G401.6 (cell line): Measurements from ENCODE around the gene TMTC1.

Experiments used
- FAIRE-seq: peaks from 2 replicates; lab custom pipeline; 2012; peaks lifted over from hg19 to GRCh38; lab: Jason Lieb, UNC

TMTC1 gene

DNA sequence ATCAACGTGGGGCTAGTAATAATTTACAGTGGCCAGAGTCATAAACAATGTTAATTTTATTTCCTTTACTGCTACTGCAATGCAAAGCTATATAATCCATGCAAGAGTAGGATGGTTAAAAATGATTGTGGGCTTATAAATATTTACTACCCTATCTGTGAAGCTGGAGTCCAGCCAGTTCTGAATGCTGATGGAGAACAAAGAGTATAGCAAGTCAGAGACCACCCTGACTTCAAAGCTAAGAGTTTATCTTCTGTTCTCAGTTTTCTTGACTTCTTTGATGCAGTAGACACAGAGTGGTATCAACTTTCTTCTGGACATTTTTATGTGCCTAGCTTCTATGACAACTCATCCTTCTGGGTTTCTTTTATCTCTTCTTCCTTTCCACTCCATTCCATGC is 252.3 kb downstream of the TMTC1 start:
- FAIRE-seq = no peak

- no peak for FAIRE-seq
Measured at GRCh38 chr12:29530436-29530835, 253.3 kb downstream of the TMTC1 start.

GRCh38 chr12:29528161-29528560 is 255.6 kb downstream of the TMTC1 start:
- no peak for FAIRE-seq

GRCh38 chr12:29521951-29522350 is 261.8 kb downstream of the TMTC1 start:
- no peak for FAIRE-seq

DNA sequence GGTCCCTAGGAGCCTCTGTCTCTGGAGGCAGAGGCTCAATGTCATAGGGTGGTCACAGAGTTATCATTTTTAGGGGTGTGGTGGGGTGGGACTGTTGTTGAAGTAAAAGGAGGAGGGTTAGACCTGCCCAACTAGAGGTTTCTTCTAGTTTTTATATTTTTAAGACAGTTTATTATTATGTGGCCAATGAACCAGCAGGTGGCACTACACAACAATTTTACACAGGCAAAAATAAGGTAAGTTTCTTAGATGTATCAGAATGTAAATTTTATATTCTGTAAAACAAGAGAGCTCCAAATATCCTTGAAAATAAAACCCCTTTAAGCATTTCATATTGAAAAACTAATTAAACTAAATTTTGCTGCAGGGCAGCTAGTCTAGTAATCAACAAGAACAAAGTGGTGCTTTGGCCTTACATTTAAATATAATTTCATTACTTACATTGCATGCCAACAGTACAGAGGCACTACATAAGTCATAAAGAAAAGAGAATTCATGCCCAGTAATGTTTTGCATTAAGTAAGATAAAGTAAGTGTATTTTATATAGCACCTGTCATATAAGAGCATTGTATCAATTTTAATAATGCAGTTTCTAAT is 264.1 kb downstream of the TMTC1 start:
- FAIRE-seq = peak; percentile 93

GRCh38 chr12:29518407-29518806 is 265.3 kb downstream of the TMTC1 start:
- FAIRE-seq = no peak

GRCh38 chr12:29517264-29517663 is 266.5 kb downstream of the TMTC1 start:
- no peak for FAIRE-seq

- no peak for FAIRE-seq
Measured at GRCh38 chr12:29516431-29516875, 267.3 kb downstream of the TMTC1 start.

- no peak for FAIRE-seq
Measured at GRCh38 chr12:29510591-29511185, 273.1 kb downstream of the TMTC1 start.

DNA sequence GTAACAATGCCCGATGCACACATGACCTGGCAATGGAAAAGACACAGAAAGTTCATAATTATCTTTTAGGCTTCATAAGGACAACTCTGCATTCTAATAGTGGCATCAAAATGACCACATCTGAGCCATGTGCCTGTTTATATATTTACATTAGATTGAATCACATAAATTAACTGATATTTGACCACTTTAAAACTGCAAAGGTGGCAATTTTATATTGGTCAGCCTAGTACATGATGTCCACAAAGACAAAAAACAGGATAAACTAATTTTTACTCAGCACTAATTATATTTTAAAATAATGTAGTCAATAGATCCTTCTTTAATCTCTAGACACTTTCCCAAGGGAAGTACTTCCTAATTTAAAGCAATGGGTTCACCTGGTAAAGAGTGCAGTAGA is 274.2 kb downstream of the TMTC1 start:
- no peak for FAIRE-seq

- no peak for FAIRE-seq
Measured at GRCh38 chr12:29508949-29509348, 274.8 kb downstream of the TMTC1 start.

DNA sequence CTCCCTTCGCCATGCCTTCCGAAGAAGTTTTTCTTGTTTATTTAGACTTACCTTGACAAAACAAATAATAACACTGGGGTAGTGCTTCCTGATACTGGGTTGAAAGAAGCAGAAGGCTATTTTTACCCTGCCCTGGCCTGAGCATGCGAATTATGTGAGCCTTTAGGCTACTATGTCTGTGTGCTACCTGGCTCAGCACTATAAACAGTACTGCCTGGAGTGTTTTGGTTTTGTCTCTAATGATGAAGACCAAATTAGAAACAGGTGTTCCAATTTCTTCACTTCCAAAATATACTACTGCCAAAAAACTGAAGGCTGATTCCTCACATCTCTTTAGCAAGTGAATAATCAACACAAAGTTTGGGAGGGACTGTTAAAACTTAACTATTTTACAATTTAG is 278.6 kb downstream of the TMTC1 start:
- FAIRE-seq = no peak

- FAIRE-seq = no peak
Measured at GRCh38 chr12:29503283-29503682, 280.5 kb downstream of the TMTC1 start.

DNA sequence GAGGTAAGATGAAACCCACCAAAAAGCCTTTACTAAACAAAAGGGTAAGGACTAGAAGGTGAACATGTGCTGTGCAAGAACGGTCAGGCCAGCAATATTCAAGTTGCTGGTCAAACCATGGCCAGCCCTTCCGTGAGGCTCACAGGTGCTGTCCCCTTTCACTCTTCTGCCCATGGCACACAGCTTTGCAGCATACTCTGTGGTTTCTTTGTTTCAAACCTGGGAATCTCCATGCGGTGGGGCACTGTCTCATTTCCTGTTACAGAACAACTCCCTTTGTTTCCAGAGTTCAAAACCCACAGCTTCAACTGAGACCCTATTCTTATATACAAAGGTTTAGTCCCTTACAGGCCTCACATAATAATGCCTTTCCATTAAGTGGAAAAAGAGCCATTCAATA is 284.5 kb downstream of the TMTC1 start:
- no peak for FAIRE-seq

GRCh38 chr12:29497588-29497987 is 286.2 kb downstream of the TMTC1 start, which contains the start of gene OVCH1:
Gene OVCH1 (minus strand): TSS chr12:29497686. CDS start chr12:29497686, 0 bp downstream.
- FAIRE-seq = no peak

DNA sequence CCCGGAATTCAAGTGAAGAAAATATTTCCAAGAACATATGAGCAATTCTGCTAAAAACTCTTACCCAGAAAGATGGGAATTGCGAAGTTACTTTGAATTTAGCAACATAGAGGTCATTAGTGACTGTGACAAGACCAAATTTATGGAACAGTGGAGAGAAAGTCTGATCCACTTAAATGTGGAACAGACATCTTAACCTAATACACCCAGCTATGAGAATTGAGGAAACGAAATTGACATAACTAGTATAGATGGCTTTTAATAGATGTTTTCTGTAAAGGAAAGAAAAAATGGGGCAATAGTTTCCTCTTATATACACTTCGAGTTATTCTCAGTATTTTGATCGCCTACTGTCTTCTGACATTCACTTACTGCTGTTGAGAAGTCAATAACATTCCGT is 290.9 kb downstream of the TMTC1 start:
- FAIRE-seq = no peak

GRCh38 chr12:29486972-29487371 is 296.8 kb downstream of the TMTC1 start:
- no peak for FAIRE-seq

DNA sequence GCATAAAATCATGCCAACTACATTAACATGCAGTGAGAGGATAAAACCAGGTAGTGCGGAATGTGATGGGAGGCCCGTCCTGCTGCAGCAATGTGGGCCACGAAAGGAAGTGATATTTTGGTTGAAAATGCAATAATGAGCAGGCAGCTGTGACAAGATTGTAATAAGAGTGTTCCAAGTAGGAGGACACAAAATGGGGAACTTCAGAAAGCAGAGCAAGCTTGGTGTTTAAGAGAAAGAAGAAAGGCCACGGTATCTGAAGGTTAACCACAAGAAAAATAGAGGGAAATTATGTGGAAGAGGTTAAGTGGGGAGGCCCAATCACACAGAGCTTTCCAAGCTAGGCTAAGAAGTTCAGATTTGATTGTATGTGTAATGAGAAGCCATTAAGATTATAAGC is 320.5 kb downstream of the TMTC1 start:
- FAIRE-seq = no peak

- FAIRE-seq = no peak
Measured at GRCh38 chr12:29460082-29460481, 323.7 kb downstream of the TMTC1 start.

DNA sequence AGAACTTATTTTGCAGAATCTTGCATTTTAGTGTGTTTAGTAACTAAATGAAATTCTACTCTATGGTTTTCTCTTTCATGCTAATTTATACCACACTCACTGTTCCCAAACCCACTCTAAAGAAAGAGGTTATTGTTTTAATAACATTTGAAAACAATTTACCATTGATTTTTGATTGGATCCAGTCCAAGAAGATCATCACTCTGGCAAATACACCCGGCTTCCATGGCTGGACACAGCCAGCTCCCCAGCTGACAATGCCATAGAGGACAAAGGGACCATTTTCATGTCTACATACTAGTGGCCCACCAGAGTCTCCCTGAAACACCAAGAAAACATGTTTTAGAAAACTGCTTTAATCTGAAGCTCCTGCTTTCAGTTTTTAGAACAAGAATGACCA is 328.7 kb downstream of the TMTC1 start:
- no peak for FAIRE-seq

DNA sequence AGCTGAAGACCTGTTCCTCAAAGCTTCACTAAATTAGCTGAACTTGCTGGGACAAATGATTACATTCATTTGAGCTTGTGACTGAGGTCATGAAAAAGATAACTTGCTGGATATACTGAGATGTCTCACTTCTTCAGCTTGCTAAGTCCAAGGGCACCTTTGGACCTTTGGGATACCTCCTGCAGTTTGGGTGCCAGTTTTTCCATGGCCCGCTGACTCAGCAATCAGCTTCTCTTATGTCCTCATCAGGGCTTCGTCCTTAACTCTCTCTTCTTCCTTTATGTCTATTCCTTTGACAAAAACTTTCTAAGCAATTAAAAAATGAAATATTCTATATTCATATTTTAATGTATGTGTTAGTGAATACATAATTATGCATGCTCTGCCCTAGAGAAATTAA is 331.9 kb downstream of the TMTC1 start:
- FAIRE-seq = no peak
